PC-9 (cell line): ENCODE data around the gene KBTBD8. TPM values are rescaled to one million over a fixed set of nuclear protein-coding genes. Genes with fewer than 3 reads are reported as not detected.

Source experiments
- BruUV-seq: library from RNA; stranded (reverse); fragments of 400-500 nt; replicated peaks from 2 replicates; lab custom pipeline; 2021; lab: Mats Ljungman, UMichigan
- CTCF ChIA-PET: fragments of 300-600 bp; sonication (Branson Sonifier 250); formaldehyde crosslinking; loops from one replicate; lab custom pipeline; 2022; ENCODE audit warnings: antibody characterized with exemption; lab: Charles Lee
- POLR2A ChIA-PET: fragments of 300-600 bp; sonication (Branson Sonifier 250); formaldehyde crosslinking; loops from one replicate; lab custom pipeline; 2022; ENCODE audit warnings: antibody characterized with exemption; ENCODE audit not compliant: unreplicated experiment; lab: Charles Lee
- DNase-seq, 2 experiments: peaks; one replicate each; pipeline versions ENCODE4 v3.0.0 to v3.0.0-alpha.2; 2015 to 2022; ENCODE audit warnings: mixed read lengths in 1 of 2
- H2AFZ ChIP-seq: fragments of 200-600 bp; sonication (generic); 2 replicates; pipeline ENCODE4 v1.8.1; 2017; ENCODE audit warnings: antibody characterized with exemption
- H3F3A ChIP-seq: fragments of 200-600 bp; sonication (generic); 2 replicates; pipeline ENCODE4 v1.8.1; 2017; ENCODE audit warnings: antibody characterized with exemption, mild to moderate bottlenecking, low read depth; ENCODE audit not compliant: insufficient read depth
- H3K27ac ChIP-seq: fragments of 200-600 bp; sonication (generic); 2 replicates; pipeline ENCODE4 v1.6.1; 2016; ENCODE audit warnings: mixed run types
- H3K27me3 ChIP-seq: fragments of 200-600 bp; sonication (generic); 2 replicates; pipeline ENCODE4 v1.6.1; 2016; ENCODE audit warnings: low read depth, mixed run types; ENCODE audit not compliant: insufficient read depth
- H3K36me3 ChIP-seq: fragments of 200-600 bp; sonication (generic); 2 replicates; pipeline ENCODE4 v1.6.1; 2016; ENCODE audit warnings: low read depth, mixed run types
- H3K4me1 ChIP-seq: fragments of 200-600 bp; sonication (generic); replicated peaks from 2 replicates; pipeline ENCODE4 v1.6.1; 2016; ENCODE audit warnings: mixed run types; ENCODE audit not compliant: insufficient read depth
- H3K4me2 ChIP-seq: fragments of 200-600 bp; sonication (generic); 2 replicates; pipeline ENCODE4 v1.6.1; 2017; ENCODE audit warnings: mixed run types
- H3K4me3 ChIP-seq: fragments of 200-600 bp; sonication (generic); 2 replicates; pipeline ENCODE4 v1.6.1; 2016; ENCODE audit warnings: mixed run types
- H3K79me2 ChIP-seq: fragments of 200-600 bp; sonication (generic); 2 replicates; pipeline ENCODE4 v1.6.1; 2017; ENCODE audit warnings: low read depth, mixed run types
- H3K9me2 ChIP-seq: fragments of 200-600 bp; sonication (generic); 2 replicates; pipeline ENCODE4 v1.8.1; 2017; ENCODE audit warnings: mild to moderate bottlenecking; ENCODE audit not compliant: insufficient read depth
- H3K9me3 ChIP-seq: fragments of 200-600 bp; sonication (generic); 2 replicates; pipeline ENCODE4 v1.8.1; 2016; ENCODE audit warnings: low read depth; ENCODE audit not compliant: insufficient read depth
- H4K20me1 ChIP-seq: fragments of 200-600 bp; sonication (generic); 2 replicates; pipeline ENCODE4 v1.8.1; 2017; ENCODE audit not compliant: insufficient read depth
- CTCF ChIP-seq: fragments of 200-600 bp; sonication (generic); conservative IDR thresholded peaks from 2 replicates; pipeline ENCODE4 v1.6.1; 2017; ENCODE audit warnings: mixed run types, antibody characterized with exemption, mild to moderate bottlenecking, moderate library complexity
- EZH2 ChIP-seq: fragments of 200-600 bp; sonication (generic); IDR thresholded peaks from 2 replicates; pipeline ENCODE4 v1.8.0; 2017; ENCODE audit warnings: antibody characterized with exemption, low read depth
- intact Hi-C: fragments of 100-400 bp; cut with micrococcal nuclease; formaldehyde crosslinking; loops from one replicate; pipeline ENCODE4 v1.10.0; 2022; ENCODE audit not compliant: unreplicated experiment
- total RNA-seq: library from RNA; stranded (reverse); gene quantifications from 2 replicates; pipeline ENCODE4 v1.2.3, GENCODE V29; 2021

Gene KBTBD8
- total RNA-seq, 1 experiment from 2014 or later, result not detected

- H3K4me3 ChIP-seq, result no peak overlapping the region
- H3K36me3 ChIP-seq, result no peaks in the 10 kb centered on the region
- no peaks in the 10 kb centered on the region for H4K20me1 ChIP-seq
- DNase-seq, result no peak
- TF ChIP-seq CTCF (no peak), EZH2 (no peak)
- H3K9me2 ChIP-seq, result no peaks in the 10 kb centered on the region
- H2AFZ ChIP-seq, result no peak overlapping the region
- no peaks in the 10 kb centered on the region for H3K9me3 ChIP-seq
- no peaks in the 10 kb centered on the region for H3K79me2 ChIP-seq
- no TSS peak for BruUV-seq
- intact Hi-C loops, result loop anchor here (1.0 kb wide), 1 partner anchor 1905 kb away; no protein-coding TSS in a partner anchor
- H3K4me2 ChIP-seq, result no peak overlapping the region
- peaks cover 58% of the 10 kb centered on the region; the same call in 1 of the 2 replicates for H3K27me3 ChIP-seq
- H3K4me1 ChIP-seq, result no peaks in the 10 kb centered on the region
- H3F3A ChIP-seq, result no peaks in the 10 kb centered on the region
- ChIA-PET POLR2A (no interaction called here), CTCF (no interaction called here)
- no peak overlapping the region for H3K27ac ChIP-seq
These were observed 26.9 kb upstream of the KBTBD8 start for GRCh38 chr3:66971245-66971644.

DNA sequence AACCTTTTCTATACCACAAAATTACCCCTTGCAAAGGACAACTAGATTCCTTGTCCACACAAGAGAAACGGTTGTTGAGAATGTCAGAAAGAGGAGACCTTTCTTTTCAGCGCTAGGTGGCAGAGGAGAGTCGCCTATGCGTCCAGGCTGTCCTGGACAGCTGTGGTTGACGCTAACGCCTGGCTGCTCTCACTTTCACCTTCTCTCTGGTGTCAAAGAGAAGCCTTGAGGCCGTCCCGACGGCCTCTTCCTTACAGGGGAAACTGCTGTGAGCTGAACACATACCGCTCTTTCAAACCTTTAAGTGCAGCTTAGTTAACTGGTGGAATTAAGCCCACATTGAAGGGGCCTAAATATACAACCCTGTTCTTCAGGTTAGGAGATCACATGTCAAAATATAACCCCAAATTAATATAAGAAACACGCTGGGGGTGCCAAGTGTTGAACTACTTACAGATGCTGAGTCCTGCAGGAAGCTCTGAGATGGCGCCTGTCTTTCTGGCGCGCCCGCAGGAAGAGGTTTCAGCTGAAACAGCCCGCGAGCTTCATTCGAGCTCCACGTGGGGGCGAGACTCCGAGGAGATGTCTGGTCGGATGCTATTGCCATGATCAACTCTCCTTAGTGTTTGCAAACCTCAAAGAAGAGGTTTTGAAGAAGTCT, 26.1 kb upstream of the KBTBD8 start:
- Histone ChIP-seq H3K27me3 (peaks cover 50% of the 10 kb centered on the region; the same call in 1 of the 2 replicates), H3K36me3 (no peaks in the 10 kb centered on the region), H4K20me1 (no peaks in the 10 kb centered on the region), H2AFZ (no peak overlapping the region), H3K4me1 (no peaks in the 10 kb centered on the region), H3K9me3 (no peaks in the 10 kb centered on the region), H3K79me2 (no peaks in the 10 kb centered on the region), H3K9me2 (no peaks in the 10 kb centered on the region), H3K27ac (no peak overlapping the region), H3F3A (no peaks in the 10 kb centered on the region), H3K4me3 (no peak overlapping the region), H3K4me2 (no peak overlapping the region)
- BruUV-seq, result no TSS peak
- ChIA-PET POLR2A (no interaction called here), CTCF (no interaction called here)
- intact Hi-C loops, result loop anchor here (1.0 kb wide), 1 partner anchor 1904 kb away; no protein-coding TSS in a partner anchor
- DNase-seq, result peak in 1 of 2 experiments; percentile 24
- TF ChIP-seq EZH2 (no peak), CTCF (peak; percentile 66)

GRCh38 chr3:66980791-66981190, 17.3 kb upstream of the KBTBD8 start:
- POLR2A ChIA-PET, result no interaction called here
- intact Hi-C loops, result no loop called here
- Histone ChIP-seq H3K79me2 (no peaks in the 10 kb centered on the region), H2AFZ (no peak overlapping the region), H3K4me3 (no peak overlapping the region), H3F3A (no peaks in the 10 kb centered on the region), H3K36me3 (no peaks in the 10 kb centered on the region), H4K20me1 (no peaks in the 10 kb centered on the region), H3K4me2 (no peak overlapping the region), H3K9me3 (no peaks in the 10 kb centered on the region), H3K4me1 (no peaks in the 10 kb centered on the region), H3K27me3 (peaks cover 32% of the 10 kb centered on the region), H3K27ac (no peak overlapping the region), H3K9me2 (no peaks in the 10 kb centered on the region)
- BruUV-seq, result no TSS peak
- CTCF ChIA-PET, result no interaction called here
- no peak for DNase-seq
- no peak for TF ChIP-seq EZH2
